Gastroesophageal sphincter (tissue), 3 donors: ENCODE results near the gene AKIRIN1.
"Not testable (repeated sequence)": the region's sequence is repeated elsewhere in the genome, so short reads cannot be mapped to it uniquely, and the experiment has no call there.

Source experiments
- EP300 ChIP-seq: sonication (generic); formaldehyde crosslinking; IDR thresholded peaks from one replicate; pipeline ENCODE4 v1.6.1; 2017; ENCODE audit warnings: antibody characterized with exemption, mild to moderate bottlenecking
- POLR2A ChIP-seq, 2 donors: fragments of 450-650 bp; IDR thresholded peaks; one replicate each; pipeline ENCODE4 v1.6.1; 2017; ENCODE audit warnings: antibody characterized with exemption in 2 of 2, mild to moderate bottlenecking in 2 of 2, moderate library complexity in 1 of 2
- TF ChIP-seq, protein P1 (sequence below), 4 experiments: fragments of 200-600 bp in 2 of 4; fragments of 450-650 bp in 2 of 4; sonication (generic) in 1 of 4; IDR thresholded peaks; one replicate each; pipeline ENCODE4 v1.5.1; 2017 to 2019; ENCODE audit warnings: antibody characterized with exemption in 4 of 4, mild to moderate bottlenecking in 2 of 4, moderate library complexity in 2 of 4

DNA sequence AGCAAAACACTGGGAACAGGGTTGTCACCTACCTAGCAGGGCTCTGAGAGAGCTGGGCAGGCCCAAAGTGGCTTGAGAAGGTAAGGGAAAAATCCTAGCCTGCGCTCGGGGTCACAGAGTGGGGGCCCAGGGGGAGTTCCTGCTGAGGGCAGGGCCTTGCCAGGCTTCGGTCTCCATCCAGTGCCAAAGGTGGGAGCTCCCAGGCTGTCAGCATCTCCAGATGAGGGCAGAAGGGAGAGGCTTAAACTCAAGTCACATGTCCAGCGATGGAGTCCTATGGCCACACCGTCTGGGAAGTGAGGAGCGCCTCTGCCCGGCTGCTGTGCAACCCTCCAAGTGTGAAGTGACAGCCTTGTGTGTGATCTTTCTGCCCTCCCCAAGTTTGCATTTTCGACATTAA, 23.9 kb downstream of the AKIRIN1 start:
- TF ChIP-seq, protein P1, sequence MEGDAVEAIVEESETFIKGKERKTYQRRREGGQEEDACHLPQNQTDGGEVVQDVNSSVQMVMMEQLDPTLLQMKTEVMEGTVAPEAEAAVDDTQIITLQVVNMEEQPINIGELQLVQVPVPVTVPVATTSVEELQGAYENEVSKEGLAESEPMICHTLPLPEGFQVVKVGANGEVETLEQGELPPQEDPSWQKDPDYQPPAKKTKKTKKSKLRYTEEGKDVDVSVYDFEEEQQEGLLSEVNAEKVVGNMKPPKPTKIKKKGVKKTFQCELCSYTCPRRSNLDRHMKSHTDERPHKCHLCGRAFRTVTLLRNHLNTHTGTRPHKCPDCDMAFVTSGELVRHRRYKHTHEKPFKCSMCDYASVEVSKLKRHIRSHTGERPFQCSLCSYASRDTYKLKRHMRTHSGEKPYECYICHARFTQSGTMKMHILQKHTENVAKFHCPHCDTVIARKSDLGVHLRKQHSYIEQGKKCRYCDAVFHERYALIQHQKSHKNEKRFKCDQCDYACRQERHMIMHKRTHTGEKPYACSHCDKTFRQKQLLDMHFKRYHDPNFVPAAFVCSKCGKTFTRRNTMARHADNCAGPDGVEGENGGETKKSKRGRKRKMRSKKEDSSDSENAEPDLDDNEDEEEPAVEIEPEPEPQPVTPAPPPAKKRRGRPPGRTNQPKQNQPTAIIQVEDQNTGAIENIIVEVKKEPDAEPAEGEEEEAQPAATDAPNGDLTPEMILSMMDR (IDR thresholded peaks at IDR 0.05) = not testable (repeated sequence)
- TF ChIP-seq POLR2A (IDR thresholded peaks at IDR 0.05); EP300: not testable (repeated sequence)
